ENCODE measurements around the gene NOL12.
"Not testable (repeated sequence)": the region's sequence is repeated elsewhere in the genome, so short reads cannot be mapped to it uniquely, and the experiment has no call there.

Gene NOL12

DNA sequence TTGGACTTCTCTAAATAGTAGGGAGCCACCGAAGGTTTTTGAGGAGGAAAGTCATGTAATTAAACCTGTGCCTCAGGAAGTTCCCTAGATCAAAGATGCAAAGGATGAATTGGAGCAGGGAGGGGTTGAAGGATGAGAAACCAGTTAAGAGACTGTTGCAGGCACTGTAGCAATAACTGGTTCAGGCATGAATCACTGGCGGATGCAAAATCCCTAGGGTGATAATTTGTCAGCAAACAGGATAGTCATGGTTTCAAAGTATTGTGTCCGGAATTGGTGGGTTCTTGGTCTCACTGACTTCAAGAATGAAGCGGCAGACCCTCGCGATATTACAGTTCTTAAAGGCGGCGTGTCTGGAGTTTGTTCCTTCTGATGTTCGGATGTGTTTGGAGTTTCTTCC lies 30.6 kb downstream of the NOL12 start:
- no peak for DNase-seq (ENCODE audit: low read depth)
- TF ChIP-seq, protein P1, sequence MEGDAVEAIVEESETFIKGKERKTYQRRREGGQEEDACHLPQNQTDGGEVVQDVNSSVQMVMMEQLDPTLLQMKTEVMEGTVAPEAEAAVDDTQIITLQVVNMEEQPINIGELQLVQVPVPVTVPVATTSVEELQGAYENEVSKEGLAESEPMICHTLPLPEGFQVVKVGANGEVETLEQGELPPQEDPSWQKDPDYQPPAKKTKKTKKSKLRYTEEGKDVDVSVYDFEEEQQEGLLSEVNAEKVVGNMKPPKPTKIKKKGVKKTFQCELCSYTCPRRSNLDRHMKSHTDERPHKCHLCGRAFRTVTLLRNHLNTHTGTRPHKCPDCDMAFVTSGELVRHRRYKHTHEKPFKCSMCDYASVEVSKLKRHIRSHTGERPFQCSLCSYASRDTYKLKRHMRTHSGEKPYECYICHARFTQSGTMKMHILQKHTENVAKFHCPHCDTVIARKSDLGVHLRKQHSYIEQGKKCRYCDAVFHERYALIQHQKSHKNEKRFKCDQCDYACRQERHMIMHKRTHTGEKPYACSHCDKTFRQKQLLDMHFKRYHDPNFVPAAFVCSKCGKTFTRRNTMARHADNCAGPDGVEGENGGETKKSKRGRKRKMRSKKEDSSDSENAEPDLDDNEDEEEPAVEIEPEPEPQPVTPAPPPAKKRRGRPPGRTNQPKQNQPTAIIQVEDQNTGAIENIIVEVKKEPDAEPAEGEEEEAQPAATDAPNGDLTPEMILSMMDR (IDR thresholded peaks at IDR 0.05; ENCODE audit: low read depth, low read length, missing control alignments) = no peak
- H3K4me3 ChIP-seq (ENCODE audit: low read depth, low read length) = no peak overlapping the region

DNA sequence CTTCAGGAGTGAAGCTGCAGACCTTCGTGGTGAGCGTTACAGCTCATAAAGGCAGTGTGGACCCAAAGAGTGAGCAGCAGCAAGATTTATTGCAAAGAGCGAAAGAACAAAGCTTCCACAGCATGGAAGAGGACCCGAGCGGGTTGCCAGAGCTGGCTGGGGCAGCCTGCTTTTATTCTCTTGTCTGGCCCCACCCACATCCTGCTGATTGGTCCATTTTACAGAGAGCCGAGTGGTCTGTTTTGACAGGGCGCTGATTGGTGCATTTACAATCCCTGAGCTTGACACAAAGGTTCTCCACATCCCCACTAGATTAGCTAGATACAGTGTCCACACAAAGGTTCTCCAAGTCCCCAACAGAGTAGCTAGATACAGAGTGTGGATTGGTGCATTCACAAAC lies 31.1 kb downstream of the NOL12 start:
- not testable (repeated sequence) for H3K4me3 ChIP-seq (ENCODE audit: low read depth, low read length); DNase-seq (ENCODE audit: low read depth)

DNA sequence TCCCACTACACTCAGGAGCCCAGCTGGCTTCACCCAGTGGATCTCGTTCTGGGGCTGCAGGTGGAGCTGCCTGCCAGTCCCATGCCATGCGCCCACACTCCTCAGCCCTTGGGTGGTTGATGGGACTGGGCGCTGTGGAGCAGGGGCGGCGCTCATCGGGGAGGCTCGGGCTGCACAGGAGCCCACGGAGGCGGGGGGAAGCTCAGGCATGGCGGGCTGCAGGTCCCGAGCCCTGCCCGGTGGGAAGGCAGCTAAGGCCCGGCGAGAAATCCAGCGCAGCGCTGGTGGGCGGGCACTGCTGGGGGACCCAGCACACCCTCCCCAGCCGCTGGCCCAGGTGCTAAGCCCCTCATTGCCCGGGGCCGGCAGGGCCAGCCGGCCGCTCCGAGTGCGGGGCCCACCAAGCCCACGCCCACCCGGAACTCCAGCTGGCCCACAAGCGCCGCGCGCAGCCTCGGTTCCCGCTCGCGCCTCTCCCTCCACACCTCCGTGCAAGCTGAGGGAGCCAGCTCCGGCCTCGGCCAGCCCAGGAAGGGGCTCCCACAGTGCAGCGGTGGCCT lies 31.7 kb downstream of the NOL12 start:
- not testable (repeated sequence) for DNase-seq (ENCODE audit: low read depth); H3K4me3 ChIP-seq (ENCODE audit: low read depth, low read length)

DNA sequence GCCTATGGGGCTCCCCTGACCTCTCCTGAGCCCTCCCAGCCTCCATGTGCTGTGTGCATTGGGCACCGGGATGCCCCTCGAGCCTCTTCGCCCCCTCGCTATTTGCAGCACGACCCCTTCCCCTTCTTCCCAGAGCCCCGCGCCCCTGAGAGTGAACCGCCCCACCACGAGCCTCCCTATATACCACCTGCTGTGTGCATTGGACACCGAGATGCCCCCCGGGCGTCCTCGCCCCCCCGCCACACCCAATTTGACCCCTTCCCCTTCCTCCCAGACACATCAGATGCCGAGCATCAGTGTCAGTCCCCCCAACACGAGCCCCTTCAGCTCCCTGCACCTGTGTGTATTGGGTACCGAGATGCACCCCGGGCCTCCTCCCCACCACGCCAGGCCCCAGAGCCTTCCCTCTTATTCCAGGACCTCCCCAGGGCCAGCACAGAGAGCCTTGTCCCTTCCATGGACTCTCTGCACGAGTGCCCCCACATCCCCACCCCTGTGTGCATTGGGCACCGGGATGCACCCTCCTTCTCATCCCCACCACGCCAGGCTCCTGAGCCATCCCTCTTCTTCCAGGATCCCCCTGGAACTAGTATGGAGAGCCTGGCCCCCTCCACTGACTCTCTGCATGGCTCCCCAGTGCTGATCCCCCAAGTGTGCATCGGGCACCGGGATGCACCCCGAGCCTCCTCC lies 39.6 kb downstream of the NOL12 start:
- DNase-seq (ENCODE audit: low read depth) = no peak
- H3K4me3 ChIP-seq (ENCODE audit: low read depth, low read length) = no peak overlapping the region
- TF ChIP-seq, protein P1 (IDR thresholded peaks at IDR 0.05; ENCODE audit: low read depth, low read length, missing control alignments) = no peak

DNA sequence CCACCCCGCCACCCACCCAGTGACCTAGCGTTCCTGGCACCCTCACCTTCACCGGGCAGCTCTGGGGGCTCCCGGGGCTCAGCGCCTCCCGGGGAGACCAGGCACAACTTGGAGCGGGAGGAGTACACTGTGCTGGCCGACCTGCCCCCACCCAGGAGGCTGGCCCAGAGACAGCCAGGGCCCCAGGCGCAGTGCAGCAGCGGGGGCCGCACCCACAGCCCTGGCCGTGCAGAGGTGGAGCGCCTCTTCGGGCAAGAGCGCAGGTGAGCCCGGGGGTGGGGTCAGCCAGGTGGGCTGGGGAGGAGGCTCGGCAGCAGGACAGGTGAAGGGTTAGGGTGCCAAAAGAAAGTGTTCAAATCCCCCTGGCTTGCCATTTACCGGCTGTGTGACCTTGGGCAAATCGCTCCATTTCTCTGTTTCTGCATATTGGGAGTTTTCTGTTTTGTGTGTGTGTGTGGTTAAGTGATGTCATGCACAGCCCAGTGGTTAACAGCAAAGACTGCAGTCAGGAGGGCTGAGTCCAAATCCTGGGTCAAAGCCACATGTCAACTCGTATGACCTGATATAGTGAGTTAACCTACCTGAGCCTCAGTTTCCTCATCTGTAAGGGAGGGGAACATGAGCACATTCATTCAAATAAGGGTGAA lies 40.2 kb downstream of the NOL12 start:
- no peak for DNase-seq (ENCODE audit: low read depth)
- TF ChIP-seq, protein P1 (IDR thresholded peaks at IDR 0.05; ENCODE audit: low read depth, low read length, missing control alignments) = no peak
- no peak overlapping the region for H3K4me3 ChIP-seq (ENCODE audit: low read depth, low read length)

DNA sequence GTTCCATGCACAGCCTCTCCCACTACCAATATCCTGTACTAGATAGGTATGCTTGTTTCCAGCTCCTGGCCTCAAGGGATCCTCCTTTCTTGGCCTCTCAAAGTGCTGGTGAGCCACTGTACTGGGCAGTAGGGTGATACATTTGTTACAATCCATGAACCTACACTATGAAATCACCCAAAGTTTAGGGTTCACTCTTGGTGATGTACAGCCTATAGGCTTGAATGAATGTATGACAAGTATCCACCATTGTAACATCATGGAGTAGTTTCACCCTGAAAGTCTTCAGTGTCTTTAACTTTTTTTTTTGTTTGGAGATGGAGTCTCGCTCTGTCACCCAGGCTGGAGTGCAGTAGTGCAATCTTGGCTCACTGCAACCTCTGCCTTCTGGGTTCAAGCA lies 42.5 kb downstream of the NOL12 start:
- H3K4me3 ChIP-seq (ENCODE audit: low read depth, low read length) = no peak overlapping the region

DNA sequence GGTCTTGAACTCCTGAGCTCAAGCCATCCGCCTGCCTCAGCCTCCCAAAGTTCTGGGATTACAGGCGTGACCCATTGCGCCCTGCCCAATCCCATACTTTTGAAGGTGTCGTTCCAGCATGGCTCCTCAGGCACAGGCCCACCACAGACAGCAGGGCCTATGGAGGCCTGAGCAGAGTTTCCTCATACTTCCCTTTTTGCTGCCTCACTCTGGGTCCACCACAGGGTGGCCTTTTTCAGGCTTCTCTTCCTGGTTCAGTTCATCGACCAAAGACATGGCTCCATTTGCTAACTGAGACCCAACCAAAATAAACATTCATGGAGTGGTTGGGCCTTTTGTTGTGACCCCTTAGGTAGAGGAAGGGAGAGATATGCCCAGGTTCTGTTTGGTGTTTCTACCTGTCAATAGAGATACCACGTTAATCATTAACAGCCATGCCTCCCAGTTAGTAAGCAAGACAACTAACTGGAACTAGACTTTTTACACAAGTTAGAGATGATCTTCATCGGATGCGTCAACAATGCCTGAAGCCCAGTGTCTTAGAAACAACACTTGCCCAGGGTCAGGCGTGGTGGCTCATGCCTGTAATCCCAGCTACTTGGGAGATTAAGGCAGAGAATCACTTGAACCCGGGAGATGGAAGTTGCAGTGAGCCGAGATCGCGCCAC lies 45.8 kb downstream of the NOL12 start:
- TF ChIP-seq, protein P1 (IDR thresholded peaks at IDR 0.05; ENCODE audit: low read depth, low read length, missing control alignments) = no peak
- no peak for DNase-seq (ENCODE audit: low read depth)

More for the DNA sequence above, 42.5 kb downstream of the NOL12 start:
- no peak for DNase-seq (ENCODE audit: low read depth)
- TF ChIP-seq, protein P1 (IDR thresholded peaks at IDR 0.05; ENCODE audit: low read depth, low read length, missing control alignments) = no peak

More for the DNA sequence above, 45.8 kb downstream of the NOL12 start:
- no peak overlapping the region for H3K4me3 ChIP-seq (ENCODE audit: low read depth, low read length)
